ENCODE results near the gene TECTB. TPM values are rescaled to one million over a fixed set of nuclear protein-coding genes. Genes with fewer than 3 reads are reported as not detected.
"Not testable (repeated sequence)": the region's sequence is repeated elsewhere in the genome, so short reads cannot be mapped to it uniquely, and the experiment has no call there.

Gene TECTB
- total RNA-seq, 1 experiment from 2014 or later, result not detected

DNA sequence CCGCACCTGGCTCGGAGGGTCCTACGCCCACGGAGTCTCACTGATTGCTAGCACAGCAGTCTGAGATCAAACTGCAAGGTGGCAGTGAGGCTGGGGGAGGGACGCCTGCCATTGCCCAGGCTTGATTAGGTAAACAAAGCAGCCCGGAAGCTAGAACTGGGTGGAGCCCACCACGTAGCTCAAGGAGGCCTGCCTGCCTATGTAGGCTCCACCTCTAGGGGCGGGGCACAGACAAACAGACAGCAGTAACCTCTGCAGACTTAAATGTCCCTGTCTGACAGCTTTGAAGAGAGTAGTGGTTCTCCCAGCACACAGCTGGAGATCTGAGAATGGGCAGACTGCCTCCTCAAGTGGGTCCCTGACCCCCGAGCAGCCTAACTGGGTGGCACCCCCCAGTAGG lies 32.0 kb upstream of the TECTB start:
- DNase-seq (ENCODE audit: low read depth in 1 of 2, low spot score in 2 of 2), result not testable (repeated sequence)

DNA sequence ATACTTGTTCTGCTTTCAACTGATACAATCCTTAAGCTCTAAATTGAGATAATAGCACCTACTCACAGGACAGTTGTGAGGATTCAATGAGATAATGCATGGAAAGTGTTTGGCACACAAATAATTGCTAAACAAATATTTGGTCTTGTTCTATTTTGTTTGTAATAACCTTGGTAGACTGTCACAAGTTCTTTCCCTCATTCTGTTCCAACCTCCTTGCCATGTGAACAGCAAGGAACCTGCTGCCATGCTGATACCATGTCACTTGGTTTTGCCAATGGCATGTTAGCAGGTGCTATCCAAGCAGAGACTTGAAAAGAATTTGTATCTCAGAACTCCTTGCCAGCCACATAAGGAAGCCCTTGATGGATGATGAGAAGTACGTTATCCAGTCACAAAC lies 24.8 kb upstream of the TECTB start:
- Histone ChIP-seq H3K27me3 (replicated peaks) (no peaks in the 10 kb centered on the region), H3K4me3 (no peak overlapping the region), H3K9me3 (replicated peaks) (no peaks in the 10 kb centered on the region), H3K27ac (no peak overlapping the region), H3K36me3 (no peaks in the 10 kb centered on the region), H3K4me1 (replicated peaks) (no peaks in the 10 kb centered on the region)
- DNase-seq (ENCODE audit: low read depth in 1 of 2, low spot score in 2 of 2), result no peak

More for the DNA sequence above, 32.0 kb upstream of the TECTB start:
- H3K27ac ChIP-seq; H3K27me3 ChIP-seq (replicated peaks); H3K4me1 ChIP-seq (replicated peaks); H3K36me3 ChIP-seq; H3K4me3 ChIP-seq; H3K9me3 ChIP-seq (replicated peaks): not testable (repeated sequence)

DNA sequence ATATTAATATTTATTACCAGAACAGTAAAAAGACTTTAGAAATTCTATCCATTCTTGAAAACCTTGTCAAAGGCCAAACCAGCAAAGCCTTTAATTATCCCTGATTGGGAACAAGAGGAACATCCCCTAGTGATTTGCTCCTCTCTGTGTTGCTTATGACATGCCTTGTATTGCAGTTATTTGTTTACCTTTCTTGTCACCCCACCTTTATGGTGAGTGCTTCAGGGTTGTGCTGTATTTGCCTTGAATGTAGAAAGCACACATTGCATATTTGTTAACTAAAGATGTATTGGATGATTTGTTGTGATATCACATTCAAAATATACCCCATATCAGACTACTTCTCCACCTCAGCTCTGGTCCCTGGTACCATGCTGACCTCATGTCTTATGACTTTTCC lies 23.5 kb upstream of the TECTB start:
- Histone ChIP-seq H3K9me3 (replicated peaks) (no peaks in the 10 kb centered on the region), H3K27ac (no peak overlapping the region), H3K4me1 (replicated peaks) (no peaks in the 10 kb centered on the region), H3K27me3 (replicated peaks) (no peaks in the 10 kb centered on the region), H3K4me3 (no peak overlapping the region), H3K36me3 (no peaks in the 10 kb centered on the region)
- DNase-seq (ENCODE audit: low read depth in 1 of 2, low spot score in 2 of 2), result no peak

DNA sequence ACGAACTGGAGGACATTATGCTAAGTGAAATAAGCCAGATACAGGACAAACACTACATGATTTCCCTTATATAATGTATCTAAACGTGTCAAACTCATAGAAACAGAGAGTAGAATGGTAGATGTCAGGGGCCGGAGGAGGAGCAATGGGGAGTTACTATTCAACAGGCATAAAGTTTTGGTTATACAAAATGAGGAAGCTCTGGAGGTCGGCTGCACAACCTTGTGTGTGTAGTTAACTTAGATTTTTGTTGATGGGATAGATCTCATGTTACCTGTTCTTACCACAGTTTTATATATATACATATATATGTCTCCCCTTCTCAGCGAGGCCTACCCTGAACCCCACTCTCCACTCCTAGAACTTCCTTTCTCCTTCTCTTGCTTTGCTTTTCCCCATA lies 22.4 kb upstream of the TECTB start:
- Histone ChIP-seq H3K4me3 (no peak overlapping the region), H3K27me3 (replicated peaks) (no peaks in the 10 kb centered on the region), H3K4me1 (replicated peaks) (no peaks in the 10 kb centered on the region), H3K36me3 (no peaks in the 10 kb centered on the region), H3K27ac (no peak overlapping the region), H3K9me3 (replicated peaks) (no peaks in the 10 kb centered on the region)
- DNase-seq (ENCODE audit: low read depth in 1 of 2, low spot score in 2 of 2), result no peak

DNA sequence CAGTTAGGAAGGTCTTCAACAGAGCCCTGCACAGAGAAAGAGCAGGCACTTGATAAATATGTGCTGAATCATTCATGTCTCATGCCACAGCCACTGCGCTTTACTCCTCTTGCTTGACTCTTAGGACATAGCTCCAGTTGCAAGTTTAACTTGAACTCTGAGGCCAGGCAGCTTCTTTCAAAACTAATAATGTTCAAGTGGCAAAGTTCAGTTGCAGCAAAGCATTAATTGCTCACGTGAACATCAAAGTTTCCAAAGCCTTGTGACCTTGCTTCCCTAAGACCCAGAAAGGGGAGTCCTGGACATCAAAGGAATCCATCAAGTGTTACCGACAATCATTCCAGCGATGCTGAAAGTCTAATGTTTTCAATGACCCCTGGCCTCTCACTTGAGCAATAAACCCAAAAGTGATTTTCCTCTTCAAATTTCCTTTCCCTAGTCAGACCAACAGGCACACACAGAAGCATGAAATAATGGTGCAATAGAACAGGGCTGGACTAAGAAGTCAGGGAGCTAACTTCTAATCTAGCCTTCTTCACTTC lies 21.8 kb upstream of the TECTB start:
- Histone ChIP-seq H3K27me3 (replicated peaks) (no peaks in the 10 kb centered on the region), H3K9me3 (replicated peaks) (no peaks in the 10 kb centered on the region), H3K4me3 (no peak overlapping the region), H3K4me1 (replicated peaks) (no peaks in the 10 kb centered on the region), H3K27ac (no peak overlapping the region), H3K36me3 (no peaks in the 10 kb centered on the region)
- no peak for DNase-seq (ENCODE audit: low read depth in 1 of 2, low spot score in 2 of 2)

DNA sequence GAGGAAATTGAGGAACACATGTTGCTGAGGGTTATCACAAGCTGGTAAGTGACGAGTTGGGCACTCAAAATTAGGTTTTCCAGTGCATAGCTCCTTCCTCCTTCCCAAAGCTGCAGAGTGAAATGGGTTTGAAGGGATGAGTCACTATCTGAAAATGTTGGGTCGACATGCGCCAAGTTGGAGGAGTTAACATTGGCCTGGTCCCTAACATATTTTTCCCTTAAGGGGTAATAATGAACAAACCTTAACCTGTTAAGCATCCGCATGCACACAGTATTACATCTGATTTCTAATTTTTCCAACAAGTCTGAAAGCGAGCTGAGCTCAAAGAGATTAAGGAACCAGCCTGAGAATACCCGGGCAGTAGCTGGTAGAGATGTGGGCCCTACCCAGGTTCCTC lies 20.7 kb upstream of the TECTB start:
- Histone ChIP-seq H3K4me1 (replicated peaks) (no peaks in the 10 kb centered on the region), H3K4me3 (no peak overlapping the region), H3K27me3 (replicated peaks) (no peaks in the 10 kb centered on the region), H3K27ac (no peak overlapping the region), H3K36me3 (no peaks in the 10 kb centered on the region), H3K9me3 (replicated peaks) (no peaks in the 10 kb centered on the region)
- no peak for DNase-seq (ENCODE audit: low read depth in 1 of 2, low spot score in 2 of 2)

DNA sequence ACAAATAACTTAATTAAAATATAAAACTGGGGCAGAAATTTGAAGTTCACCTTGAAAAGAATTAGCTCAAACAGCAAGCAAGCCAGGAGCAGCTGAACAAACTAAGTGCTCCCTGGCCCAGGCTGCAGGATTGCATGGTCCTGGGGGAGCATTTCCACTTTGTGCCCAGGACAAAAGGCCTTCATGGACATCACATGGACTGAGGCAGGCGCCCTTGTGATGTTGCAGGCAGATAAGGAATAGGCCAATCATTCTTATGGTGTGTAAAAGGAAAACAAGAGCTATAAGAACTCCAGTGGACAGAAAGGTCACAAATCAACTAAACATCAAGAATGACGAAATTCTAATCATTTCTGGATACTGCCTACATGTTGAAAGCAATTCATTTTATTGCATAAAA lies 17.5 kb upstream of the TECTB start:
- Histone ChIP-seq H3K36me3 (no peaks in the 10 kb centered on the region), H3K27me3 (replicated peaks) (no peaks in the 10 kb centered on the region), H3K4me1 (replicated peaks) (no peaks in the 10 kb centered on the region), H3K4me3 (no peak overlapping the region), H3K9me3 (replicated peaks) (no peaks in the 10 kb centered on the region; the same call in 1 of the 2 replicates), H3K27ac (no peak overlapping the region)
- no peak for DNase-seq (ENCODE audit: low read depth in 1 of 2, low spot score in 2 of 2)

DNA sequence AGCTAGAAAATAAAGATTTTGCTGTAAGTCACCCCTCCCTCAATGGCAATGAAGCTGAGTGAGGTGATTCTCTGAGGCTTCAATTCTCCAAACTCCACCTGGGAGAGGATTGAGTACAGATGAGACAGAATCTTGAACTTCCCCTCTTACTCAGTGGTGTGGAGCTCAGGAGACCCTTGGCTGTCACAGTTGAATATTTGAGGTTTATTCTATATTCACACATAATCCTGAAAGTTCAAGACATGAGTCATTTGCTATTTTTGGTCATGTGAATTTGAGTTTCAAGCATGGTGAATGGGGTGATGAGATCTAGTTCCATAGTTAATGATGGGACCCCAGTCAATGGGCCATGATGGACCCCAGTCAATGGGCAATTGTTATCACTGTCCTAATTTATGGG lies 13.9 kb upstream of the TECTB start:
- DNase-seq (ENCODE audit: low read depth in 1 of 2, low spot score in 2 of 2), result no peak
- Histone ChIP-seq H3K36me3 (no peaks in the 10 kb centered on the region), H3K4me3 (no peak overlapping the region), H3K27me3 (replicated peaks) (no peaks in the 10 kb centered on the region), H3K9me3 (replicated peaks) (no peaks in the 10 kb centered on the region; the same call in 1 of the 2 replicates), H3K27ac (no peak overlapping the region), H3K4me1 (replicated peaks) (no peaks in the 10 kb centered on the region)

DNA sequence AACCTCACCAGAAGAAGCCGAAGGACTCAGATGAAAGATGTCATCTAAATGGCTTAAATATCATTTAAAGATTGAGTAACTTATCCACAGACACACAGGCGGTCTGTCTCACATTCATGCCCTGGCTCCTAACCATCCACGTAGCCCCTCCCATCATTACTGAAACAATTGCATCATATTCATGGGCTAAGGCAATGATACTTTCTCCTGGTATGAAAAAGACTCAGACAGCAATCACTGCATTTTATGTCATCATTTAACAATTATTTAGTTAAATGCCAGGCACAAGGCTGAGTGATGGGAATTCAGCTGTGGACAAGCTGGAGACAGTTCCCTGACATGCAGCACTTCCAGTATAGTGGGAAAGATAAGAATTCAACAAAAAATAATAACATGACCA lies 11.2 kb upstream of the TECTB start:
- no peaks in the 10 kb centered on the region; the same call in 1 of the 2 replicates for H3K9me3 ChIP-seq (replicated peaks)
- H3K4me3 ChIP-seq, result no peak overlapping the region
- H3K4me1 ChIP-seq (replicated peaks), result no peaks in the 10 kb centered on the region
- DNase-seq (ENCODE audit: low read depth in 1 of 2, low spot score in 2 of 2), result no peak
- H3K27ac ChIP-seq, result no peak overlapping the region
- no peaks in the 10 kb centered on the region for H3K27me3 ChIP-seq (replicated peaks)
- no peaks in the 10 kb centered on the region for H3K36me3 ChIP-seq

DNA sequence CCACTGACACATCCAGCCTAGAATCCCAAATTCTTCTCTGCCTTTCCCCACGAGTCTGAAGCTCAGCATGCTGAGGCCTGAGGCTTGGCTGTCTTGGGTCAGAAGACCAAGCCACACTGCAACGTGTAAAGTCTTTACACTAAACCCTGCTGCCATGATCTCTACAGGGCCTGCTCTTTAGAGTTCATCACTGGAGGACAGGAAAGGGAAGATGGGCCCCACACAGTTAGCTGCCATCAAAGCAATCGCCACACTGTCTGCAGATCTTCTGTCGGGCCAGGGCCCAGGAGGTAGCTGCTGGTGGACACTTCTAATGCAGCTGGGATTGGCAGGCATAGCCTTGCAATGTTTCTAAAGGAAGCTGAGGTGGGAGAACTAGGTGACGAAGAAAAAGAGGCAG lies 8.4 kb upstream of the TECTB start:
- Histone ChIP-seq H3K27me3 (replicated peaks) (no peaks in the 10 kb centered on the region), H3K9me3 (replicated peaks) (no peaks in the 10 kb centered on the region), H3K36me3 (no peaks in the 10 kb centered on the region), H3K27ac (no peak overlapping the region), H3K4me3 (no peak overlapping the region), H3K4me1 (replicated peaks) (no peaks in the 10 kb centered on the region)
- no peak for DNase-seq (ENCODE audit: low read depth in 1 of 2, low spot score in 2 of 2)

DNA sequence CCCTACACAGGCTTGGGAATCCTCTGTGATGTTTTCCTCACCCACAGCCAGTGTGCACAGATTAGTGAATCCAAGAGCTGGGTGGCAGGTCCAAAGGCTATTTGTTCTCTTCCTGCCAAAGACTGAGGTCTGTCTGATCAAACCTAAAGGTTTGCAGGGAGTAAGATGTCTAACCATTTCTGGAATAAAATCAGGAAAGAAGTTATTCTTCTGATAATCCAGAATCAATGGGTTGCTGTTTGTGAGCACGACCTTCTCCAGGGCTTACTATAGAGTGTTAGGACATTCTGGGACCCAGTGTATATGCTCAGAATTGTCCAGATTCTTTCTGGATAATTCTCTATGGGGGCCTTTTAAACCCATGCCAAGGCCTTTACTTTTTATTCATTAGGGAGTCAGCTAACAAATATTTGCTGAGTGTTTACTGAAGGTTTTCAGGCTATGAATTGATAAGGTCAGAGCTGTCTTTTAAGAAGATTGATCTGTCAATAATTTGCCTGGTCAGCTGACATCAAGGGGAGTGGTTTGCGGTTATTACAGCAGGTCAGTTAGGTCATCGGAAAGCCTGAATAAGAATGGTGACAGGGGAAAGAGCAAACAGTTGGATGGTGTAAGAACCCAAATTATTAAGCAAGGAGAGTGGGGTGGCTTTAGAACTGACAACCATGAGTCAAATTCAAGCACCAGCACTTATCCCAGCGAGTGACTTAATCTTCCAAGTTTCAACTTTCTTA lies 7.5 kb upstream of the TECTB start:
- no peaks in the 10 kb centered on the region for H3K9me3 ChIP-seq (replicated peaks)
- H3K27ac ChIP-seq, result no peak overlapping the region
- H3K4me3 ChIP-seq, result no peak overlapping the region
- H3K27me3 ChIP-seq (replicated peaks), result no peaks in the 10 kb centered on the region; the same call in 1 of the 2 replicates
- no peak for DNase-seq (ENCODE audit: low read depth in 1 of 2, low spot score in 2 of 2)
- H3K4me1 ChIP-seq (replicated peaks), result no peaks in the 10 kb centered on the region
- no peaks in the 10 kb centered on the region for H3K36me3 ChIP-seq

DNA sequence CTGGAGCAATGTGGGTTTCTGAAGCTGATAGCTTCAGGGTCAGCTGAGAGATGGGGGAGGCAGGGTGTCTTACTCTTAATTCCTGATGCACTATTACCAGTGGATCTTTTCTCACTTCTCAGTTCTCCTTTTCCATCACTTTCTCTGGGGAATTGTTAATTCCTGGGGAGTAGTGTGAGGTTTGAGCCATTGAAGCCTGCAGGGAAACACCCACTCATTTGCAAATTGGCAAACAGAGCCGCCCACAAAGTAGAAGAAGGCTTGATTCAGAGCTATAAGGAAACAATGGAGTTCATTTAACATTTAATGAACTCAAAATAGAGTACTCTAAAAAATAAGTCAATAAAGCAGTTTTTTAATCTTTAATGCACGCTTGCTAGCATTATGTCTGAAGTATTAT lies 4.3 kb upstream of the TECTB start:
- H3K4me3 ChIP-seq, result no peak overlapping the region
- H3K4me1 ChIP-seq (replicated peaks), result no peaks in the 10 kb centered on the region
- H3K9me3 ChIP-seq (replicated peaks), result no peaks in the 10 kb centered on the region
- peaks cover 6% of the 10 kb centered on the region for H3K27me3 ChIP-seq (replicated peaks)
- H3K27ac ChIP-seq, result no peak overlapping the region
- no peaks in the 10 kb centered on the region for H3K36me3 ChIP-seq
- DNase-seq (ENCODE audit: low read depth in 1 of 2, low spot score in 2 of 2), result no peak

DNA sequence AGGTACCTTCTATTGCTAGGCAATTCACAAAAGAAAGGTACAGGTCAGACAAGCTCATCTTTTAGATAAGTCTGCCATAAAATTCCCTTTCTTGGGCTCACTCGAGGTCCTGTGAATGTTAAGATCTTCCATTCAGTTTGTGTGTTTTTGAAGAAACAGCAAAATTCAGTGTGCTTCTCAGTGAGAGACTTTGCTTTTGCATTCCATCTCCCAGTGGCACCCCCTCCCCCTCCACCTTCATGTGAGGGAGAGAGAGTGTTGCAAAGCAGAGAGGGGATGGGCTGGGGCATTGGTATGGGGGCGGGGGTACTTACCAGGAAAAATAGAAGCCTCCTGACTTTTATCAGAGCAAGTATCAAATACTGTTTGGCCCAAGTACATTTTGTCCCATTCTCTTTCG lies 3.8 kb upstream of the TECTB start:
- Histone ChIP-seq H3K27ac (no peak overlapping the region), H3K36me3 (no peaks in the 10 kb centered on the region), H3K9me3 (replicated peaks) (no peaks in the 10 kb centered on the region), H3K4me1 (replicated peaks) (no peaks in the 10 kb centered on the region), H3K27me3 (replicated peaks) (peaks cover 6% of the 10 kb centered on the region), H3K4me3 (no peak overlapping the region)
- no peak for DNase-seq (ENCODE audit: low read depth in 1 of 2, low spot score in 2 of 2)

DNA sequence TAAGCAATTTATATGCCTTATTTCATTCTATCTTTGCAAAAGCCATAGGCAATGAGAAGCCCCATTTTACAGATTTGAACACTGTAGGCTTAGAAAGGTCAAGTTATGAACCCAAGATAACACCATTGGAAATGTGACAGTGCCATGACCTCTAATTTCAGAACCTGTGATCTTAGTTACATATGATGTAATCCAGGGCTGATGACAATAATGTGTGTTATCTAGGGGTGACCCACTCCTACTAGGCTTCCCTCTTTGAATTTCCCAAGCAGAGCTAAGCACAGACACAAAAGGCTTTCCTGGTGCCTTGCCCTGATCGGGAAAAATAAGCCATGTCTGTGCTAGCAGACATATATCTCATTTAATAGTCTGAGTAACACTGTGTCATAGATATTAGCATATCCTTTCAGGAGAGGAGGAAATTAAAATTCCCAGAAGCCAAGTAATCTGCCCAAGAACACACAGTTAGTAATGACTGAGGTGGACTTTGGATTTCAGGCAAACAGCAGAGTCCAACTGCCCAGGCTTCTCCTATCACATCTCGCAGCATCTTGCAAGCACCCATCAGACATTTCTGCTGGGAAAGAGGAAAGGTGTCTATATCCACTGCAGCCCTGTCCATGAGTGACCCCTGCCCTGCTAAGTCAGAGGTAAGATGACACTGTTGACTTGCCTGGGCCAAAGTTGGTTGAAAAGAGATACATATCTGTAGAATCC lies 2.8 kb upstream of the TECTB start:
- no peaks in the 10 kb centered on the region for H3K4me1 ChIP-seq (replicated peaks)
- H3K4me3 ChIP-seq, result no peak overlapping the region
- no peak overlapping the region for H3K27ac ChIP-seq
- H3K27me3 ChIP-seq (replicated peaks), result peaks cover 6% of the 10 kb centered on the region
- no peaks in the 10 kb centered on the region for H3K9me3 ChIP-seq (replicated peaks)
- H3K36me3 ChIP-seq, result no peaks in the 10 kb centered on the region
- DNase-seq (ENCODE audit: low read depth in 1 of 2, low spot score in 2 of 2), result no peak
